Activated B cell treated with CpG ODN at 0.5 μM for 24 hours (primary cell): ENCODE results near the gene PIP5K1B. TPM values are rescaled to one million over a fixed set of nuclear protein-coding genes. Genes with fewer than 3 reads are reported as not detected.

Source experiments
- ATAC-seq: fragments of 200-7000 bp; cut with Tn5 transposase; one replicate; pipeline ENCODE4 v1.10.0; 2021; ENCODE audit warnings: low read depth, mild to moderate bottlenecking, moderate library complexity
- CTCF ChIA-PET: fragments of 350-600 bp; sonication (Branson Sonifier 250); formaldehyde crosslinking; loops from one replicate; lab custom pipeline; 2021; ENCODE audit warnings: antibody characterized with exemption; lab: Charles Lee
- POLR2A ChIA-PET: fragments of 350-600 bp; sonication (Branson Sonifier 250); formaldehyde crosslinking; loops from one replicate; lab custom pipeline; 2021; ENCODE audit warnings: antibody characterized with exemption; lab: Charles Lee
- DNase-seq: peaks from one replicate; pipeline ENCODE4 v3.0.0; 2022
- H3K27ac Mint-ChIP-seq: one replicate; pipeline ENCODE4 v1.8.0; 2020; ENCODE audit warnings: mixed read lengths
- H3K27me3 Mint-ChIP-seq: one replicate; pipeline ENCODE4 v1.8.0; 2021; ENCODE audit warnings: mixed read lengths
- H3K36me3 Mint-ChIP-seq: one replicate; pipeline ENCODE4 v1.8.0; 2021; ENCODE audit warnings: low read depth, mixed read lengths
- H3K4me1 Mint-ChIP-seq: one replicate; pipeline ENCODE4 v1.8.0; 2021; ENCODE audit warnings: mixed read lengths
- H3K4me3 Mint-ChIP-seq: one replicate; pipeline ENCODE4 v1.8.0; 2020; ENCODE audit warnings: mild to moderate bottlenecking, mixed read lengths
- H3K9me3 Mint-ChIP-seq: one replicate; pipeline ENCODE4 v1.8.0; 2020; ENCODE audit warnings: mixed read lengths
- CTCF ChIP-seq: fragments of 200-600 bp; IDR thresholded peaks from one replicate; pipeline ENCODE4 v1.8.0; 2022; ENCODE audit warnings: antibody characterized with exemption, mild to moderate bottlenecking
- intact Hi-C: fragments of 100-400 bp; cut with micrococcal nuclease; formaldehyde crosslinking; loops from one replicate; pipeline ENCODE4 v1.15.1; 2024
- total RNA-seq: library from RNA; stranded (reverse); gene quantifications from 2 replicates; pipeline ENCODE4 v1.2.3, GENCODE V29; 2022

The PIP5K1B gene
- total RNA-seq, 1 donor from 2014 or later: 22.0 TPM

- ATAC-seq: no peak
- H3K36me3 Mint-ChIP-seq: peaks cover 27% of the 10 kb centered on the region
- H3K4me1 Mint-ChIP-seq: peaks cover 30% of the 10 kb centered on the region
- H3K27me3 Mint-ChIP-seq: no peaks in the 10 kb centered on the region
- DNase-seq: no peak
- no peak overlapping the region for H3K4me3 Mint-ChIP-seq
- no peak for TF ChIP-seq CTCF
- H3K9me3 Mint-ChIP-seq: no peaks in the 10 kb centered on the region
- no peak overlapping the region for H3K27ac Mint-ChIP-seq
- ChIA-PET CTCF (no interaction called here), POLR2A (no interaction called here)
- intact Hi-C loops: no loop called here
Observed at GRCh38 chr9:68740561-68740960, 35.5 kb downstream of the PIP5K1B start.

- Mint-ChIP-seq H3K4me3 (no peak overlapping the region), H3K27ac (no peak overlapping the region), H3K27me3 (no peaks in the 10 kb centered on the region), H3K9me3 (no peaks in the 10 kb centered on the region), H3K36me3 (peaks cover 29% of the 10 kb centered on the region), H3K4me1 (peaks cover 26% of the 10 kb centered on the region)
- DNase-seq (no peak), ATAC-seq (no peak)
- intact Hi-C loops: no loop called here
- POLR2A ChIA-PET: no interaction called here
- TF ChIP-seq CTCF: no peak
- CTCF ChIA-PET: no interaction called here
Observed at GRCh38 chr9:68741234-68741633, 36.2 kb downstream of the PIP5K1B start.

- ChIA-PET POLR2A (no interaction called here), CTCF (no interaction called here)
- no peak for TF ChIP-seq CTCF
Observed at GRCh38 chr9:68741704-68742332, 36.8 kb downstream of the PIP5K1B start.

GRCh38 chr9:68742333-68742730 is 37.3 kb downstream of the PIP5K1B start:
- TF ChIP-seq CTCF: no peak
- H3K4me1 Mint-ChIP-seq: peaks cover 23% of the 10 kb centered on the region
- no peak for ATAC-seq
- H3K27me3 Mint-ChIP-seq: no peaks in the 10 kb centered on the region
- no peaks in the 10 kb centered on the region for H3K9me3 Mint-ChIP-seq
- ChIA-PET CTCF (no interaction called here), POLR2A (no interaction called here)
- H3K36me3 Mint-ChIP-seq: peaks cover 37% of the 10 kb centered on the region
- no peak overlapping the region for H3K27ac Mint-ChIP-seq
- no peak overlapping the region for H3K4me3 Mint-ChIP-seq
- intact Hi-C loops: no loop called here
- no peak for DNase-seq

More at GRCh38 chr9:68741704-68742332, 36.8 kb downstream of the PIP5K1B start:
- Mint-ChIP-seq H3K4me3 (no peak overlapping the region), H3K27me3 (no peaks in the 10 kb centered on the region), H3K27ac (peak overlapping the region; percentile 56), H3K4me1 (peaks cover 26% of the 10 kb centered on the region), H3K9me3 (no peaks in the 10 kb centered on the region), H3K36me3 (peaks cover 32% of the 10 kb centered on the region)
- ATAC-seq (no peak), DNase-seq (no peak)
- intact Hi-C loops: no loop called here

- ATAC-seq (no peak), DNase-seq (no peak)
- ChIA-PET CTCF (no interaction called here), POLR2A (no interaction called here)
- Mint-ChIP-seq H3K36me3 (peaks cover 47% of the 10 kb centered on the region), H3K27ac (no peak overlapping the region), H3K27me3 (no peaks in the 10 kb centered on the region), H3K4me1 (peaks cover 22% of the 10 kb centered on the region), H3K9me3 (no peaks in the 10 kb centered on the region), H3K4me3 (no peak overlapping the region)
- intact Hi-C loops: no loop called here
- TF ChIP-seq CTCF: no peak
Observed at GRCh38 chr9:68744426-68744825, 39.4 kb downstream of the PIP5K1B start.
